ENCODE measurements around the gene PHACTR1. TPM values are rescaled to one million over a fixed set of nuclear protein-coding genes. Genes with fewer than 3 reads are reported as not detected.

Gene PHACTR1
- total RNA-seq, 2 donors from 2014 or later, result 6.0 to 12.9 TPM

GRCh38 chr6:13034316-13034715 is 317.7 kb downstream of the PHACTR1 start:
- Histone ChIP-seq H3K27ac (no peak overlapping the region), H3K4me1 (peaks cover 20% of the 10 kb centered on the region), H3K27me3 (no peaks in the 10 kb centered on the region), H3K36me3 (replicated peaks in 1 of 2; ENCODE audit: insufficient read depth in 1 of 2, low read depth in 2 of 2) (no peaks in the 10 kb centered on the region), H3K4me3 (no peak overlapping the region), H3K9me3 (no peaks in the 10 kb centered on the region)
- 0 to 73% methylated on average over 1 of the region's 1 CpG for WGBS, 2 donors
- intact Hi-C loops (cut with DNase I), result no loop called here
- no peak for DNase-seq
- no peak for ATAC-seq
- TF ChIP-seq POLR2A (IDR thresholded peaks at IDR 0.05) (no peak), CTCF (IDR thresholded peaks at IDR 0.05) (no peak)

- intact Hi-C loops (cut with DNase I), result no loop called here
- H3K36me3 ChIP-seq (replicated peaks in 1 of 2; ENCODE audit: insufficient read depth in 1 of 2, low read depth in 2 of 2), result no peaks in the 10 kb centered on the region
- 62 to 72% methylated on average over 3 of the region's 3 CpGs for WGBS, 2 donors
- ATAC-seq (no peak), DNase-seq (no peak)
- no peak for TF ChIP-seq CTCF (IDR thresholded peaks at IDR 0.05)
- TF ChIP-seq POLR2A (IDR thresholded peaks at IDR 0.05), result no peak
- H3K27me3 ChIP-seq, result no peaks in the 10 kb centered on the region
- H3K4me1 ChIP-seq, result peaks cover 16% of the 10 kb centered on the region
- no peak overlapping the region for H3K27ac ChIP-seq
- H3K9me3 ChIP-seq, result no peaks in the 10 kb centered on the region
- H3K4me3 ChIP-seq, result no peak overlapping the region
Observed at GRCh38 chr6:13035606-13036005, 319.0 kb downstream of the PHACTR1 start.

GRCh38 chr6:13038315-13038714 is 321.7 kb downstream of the PHACTR1 start:
- intact Hi-C loops (cut with DNase I), result no loop called here
- Histone ChIP-seq H3K27ac (peak overlapping the region in 1 of 4 donors; percentile 0), H3K4me3 (no peak overlapping the region), H3K36me3 (replicated peaks in 1 of 2; ENCODE audit: insufficient read depth in 1 of 2, low read depth in 2 of 2) (no peaks in the 10 kb centered on the region), H3K9me3 (no peaks in the 10 kb centered on the region), H3K4me1 (peaks cover 18% of the 10 kb centered on the region), H3K27me3 (no peaks in the 10 kb centered on the region)
- TF ChIP-seq POLR2A (IDR thresholded peaks at IDR 0.05), result no peak
- TF ChIP-seq CTCF (IDR thresholded peaks at IDR 0.05), result no peak
- DNase-seq (no peak), ATAC-seq (no peak)

GRCh38 chr6:13038741-13039190 is 322.2 kb downstream of the PHACTR1 start:
- Histone ChIP-seq H3K9me3 (no peaks in the 10 kb centered on the region), H3K4me3 (no peak overlapping the region), H3K36me3 (replicated peaks in 1 of 2; ENCODE audit: insufficient read depth in 1 of 2, low read depth in 2 of 2) (no peaks in the 10 kb centered on the region), H3K4me1 (peaks cover 18% of the 10 kb centered on the region), H3K27me3 (no peaks in the 10 kb centered on the region), H3K27ac (peak overlapping the region in 1 of 4 donors; percentile 0)
- no peak for TF ChIP-seq POLR2A (IDR thresholded peaks at IDR 0.05)
- TF ChIP-seq CTCF (IDR thresholded peaks at IDR 0.05), result no peak
- intact Hi-C loops (cut with DNase I), result no loop called here
- DNase-seq (peak in 3 of 4 donors; percentile 19 to 38 (median 22)), ATAC-seq (no peak)
- WGBS, 2 donors, result 71 to 74% methylated on average over 2 of the region's 2 CpGs

- no peaks in the 10 kb centered on the region for H3K36me3 ChIP-seq (replicated peaks in 1 of 2; ENCODE audit: insufficient read depth in 1 of 2, low read depth in 2 of 2)
- H3K27me3 ChIP-seq, result no peaks in the 10 kb centered on the region
- H3K4me1 ChIP-seq, result peaks cover 6% of the 10 kb centered on the region
- H3K9me3 ChIP-seq, result no peaks in the 10 kb centered on the region
- intact Hi-C loops (cut with DNase I), result no loop called here
- DNase-seq (no peak), ATAC-seq (no peak)
- no peak overlapping the region for H3K27ac ChIP-seq
- TF ChIP-seq CTCF (IDR thresholded peaks at IDR 0.05) (no peak), POLR2A (IDR thresholded peaks at IDR 0.05) (no peak)
- 73 to 90% methylated on average over 6 of the region's 6 CpGs for WGBS, 2 donors
- H3K4me3 ChIP-seq, result no peak overlapping the region
Observed at GRCh38 chr6:13044390-13044789, 327.8 kb downstream of the PHACTR1 start.
